Measurements from ENCODE around the gene CARM1. TPM values are rescaled to one million over a fixed set of nuclear protein-coding genes. Genes with fewer than 3 reads are reported as not detected.

CARM1 gene
- total RNA-seq, 4 donors from 2014 or later = 17.0 to 37.1 (median 18.8) TPM

DNA sequence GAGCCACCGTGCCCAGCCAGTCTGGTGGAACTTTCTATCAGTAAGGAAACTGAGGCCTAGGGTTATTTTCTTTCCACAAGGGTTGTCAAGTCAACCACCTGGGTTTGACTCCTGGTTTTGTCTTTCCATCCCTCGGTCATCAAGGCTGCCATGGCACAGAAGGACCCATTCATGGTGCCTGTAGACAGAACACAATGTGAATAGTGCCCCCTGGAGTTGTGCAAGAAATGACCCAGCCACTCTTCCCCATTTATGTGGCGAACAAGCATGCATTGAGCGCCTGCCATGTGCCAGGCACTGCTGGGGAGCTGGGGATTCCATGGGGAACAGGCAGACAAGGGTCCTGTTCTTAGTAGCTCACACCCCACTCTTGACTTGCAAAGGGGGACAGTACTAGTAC is 93.5 kb downstream of the CARM1 start:
- no peak for ATAC-seq
- Histone ChIP-seq H3K4me1 (peaks cover 0 to 39% (median 10%) of the 10 kb centered on the region in 3 donors), H3K27ac (no peak overlapping the region), H3K36me3 (no peaks in the 10 kb centered on the region), H3K4me3 (no peak overlapping the region), H3K9me3 (no peaks in the 10 kb centered on the region), H3K27me3 (no peaks in the 10 kb centered on the region)
- WGBS, 2 donors (ENCODE audit: low coverage in 1 of 2) = 100% methylated on average over 1 of the region's 4 CpGs; no CpG with 5 or more reads in 1 of the 2 donors
- no peak for TF ChIP-seq POLR2A (IDR thresholded peaks at IDR 0.05)
- no peak for TF ChIP-seq POLR2AphosphoS5 (IDR thresholded peaks at IDR 0.05)
- TF ChIP-seq, protein P1, sequence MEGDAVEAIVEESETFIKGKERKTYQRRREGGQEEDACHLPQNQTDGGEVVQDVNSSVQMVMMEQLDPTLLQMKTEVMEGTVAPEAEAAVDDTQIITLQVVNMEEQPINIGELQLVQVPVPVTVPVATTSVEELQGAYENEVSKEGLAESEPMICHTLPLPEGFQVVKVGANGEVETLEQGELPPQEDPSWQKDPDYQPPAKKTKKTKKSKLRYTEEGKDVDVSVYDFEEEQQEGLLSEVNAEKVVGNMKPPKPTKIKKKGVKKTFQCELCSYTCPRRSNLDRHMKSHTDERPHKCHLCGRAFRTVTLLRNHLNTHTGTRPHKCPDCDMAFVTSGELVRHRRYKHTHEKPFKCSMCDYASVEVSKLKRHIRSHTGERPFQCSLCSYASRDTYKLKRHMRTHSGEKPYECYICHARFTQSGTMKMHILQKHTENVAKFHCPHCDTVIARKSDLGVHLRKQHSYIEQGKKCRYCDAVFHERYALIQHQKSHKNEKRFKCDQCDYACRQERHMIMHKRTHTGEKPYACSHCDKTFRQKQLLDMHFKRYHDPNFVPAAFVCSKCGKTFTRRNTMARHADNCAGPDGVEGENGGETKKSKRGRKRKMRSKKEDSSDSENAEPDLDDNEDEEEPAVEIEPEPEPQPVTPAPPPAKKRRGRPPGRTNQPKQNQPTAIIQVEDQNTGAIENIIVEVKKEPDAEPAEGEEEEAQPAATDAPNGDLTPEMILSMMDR (IDR thresholded peaks at IDR 0.05) = no peak
- no peak for TF ChIP-seq EP300 (IDR thresholded peaks at IDR 0.05)

DNA sequence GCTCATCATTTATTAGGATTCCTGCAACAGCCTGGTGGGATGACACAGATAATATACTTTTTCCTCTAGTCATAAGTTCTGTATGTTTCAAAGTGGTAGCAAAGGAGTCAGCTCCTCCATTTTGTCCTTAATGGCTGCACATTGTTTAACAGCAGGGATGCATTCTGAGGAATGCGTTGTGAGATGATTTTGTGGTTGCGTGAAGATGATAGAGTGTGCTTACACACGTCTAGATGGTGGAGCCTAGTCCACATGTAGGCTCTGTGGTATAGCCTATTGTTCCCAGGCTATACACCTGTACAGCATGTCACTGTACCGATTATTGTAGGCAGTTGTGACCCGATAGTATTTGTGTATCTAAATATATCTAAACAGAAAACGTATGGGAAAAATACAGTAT is 94.0 kb downstream of the CARM1 start:
- WGBS, 2 donors (ENCODE audit: low coverage in 1 of 2) = 77 to 83% methylated on average over 5 to 6 of the region's 6 CpGs
- H3K27ac ChIP-seq = no peak overlapping the region
- TF ChIP-seq POLR2A (IDR thresholded peaks at IDR 0.05) = no peak
- no peak for TF ChIP-seq POLR2AphosphoS5 (IDR thresholded peaks at IDR 0.05)
- TF ChIP-seq EP300 (IDR thresholded peaks at IDR 0.05) = no peak
- TF ChIP-seq, protein P1 (IDR thresholded peaks at IDR 0.05) = no peak
- H3K4me1 ChIP-seq = peaks cover 0 to 37% (median 8%) of the 10 kb centered on the region in 3 donors
- no peaks in the 10 kb centered on the region for H3K27me3 ChIP-seq
- H3K36me3 ChIP-seq = no peaks in the 10 kb centered on the region
- ATAC-seq = no peak
- H3K9me3 ChIP-seq = no peaks in the 10 kb centered on the region
- H3K4me3 ChIP-seq = no peak overlapping the region

DNA sequence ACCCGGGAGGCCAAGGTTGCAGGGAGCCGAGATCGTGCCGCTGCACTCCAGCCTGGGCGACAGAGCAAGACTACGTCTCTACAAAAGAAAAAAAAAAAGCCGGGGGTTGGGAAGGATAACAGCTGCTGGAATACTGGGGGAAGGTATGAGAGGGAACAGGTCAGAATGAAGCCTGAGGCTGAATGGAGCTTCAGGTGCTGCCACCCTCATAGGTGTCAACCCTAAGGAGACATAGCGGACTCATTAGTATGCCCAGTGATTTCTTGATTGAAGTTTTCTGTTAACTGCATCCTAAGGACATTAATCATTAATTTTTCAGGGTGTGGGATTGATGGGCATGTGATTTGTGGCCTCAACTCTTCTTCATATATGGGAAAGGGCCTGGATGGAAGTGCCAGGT is 95.5 kb downstream of the CARM1 start:
- no peak for ATAC-seq
- Histone ChIP-seq H3K36me3 (no peaks in the 10 kb centered on the region), H3K4me1 (peaks cover 0 to 33% (median 8%) of the 10 kb centered on the region in 3 donors), H3K9me3 (no peaks in the 10 kb centered on the region), H3K27ac (no peak overlapping the region), H3K27me3 (no peaks in the 10 kb centered on the region), H3K4me3 (no peak overlapping the region)
- TF ChIP-seq EP300 (IDR thresholded peaks at IDR 0.05) = no peak
- TF ChIP-seq, protein P1 (IDR thresholded peaks at IDR 0.05) = no peak
- no peak for TF ChIP-seq POLR2A (IDR thresholded peaks at IDR 0.05)
- no peak for TF ChIP-seq POLR2AphosphoS5 (IDR thresholded peaks at IDR 0.05)
- 72 to 83% methylated on average over 6 to 8 of the region's 8 CpGs for WGBS, 2 donors (ENCODE audit: low coverage in 1 of 2)

DNA sequence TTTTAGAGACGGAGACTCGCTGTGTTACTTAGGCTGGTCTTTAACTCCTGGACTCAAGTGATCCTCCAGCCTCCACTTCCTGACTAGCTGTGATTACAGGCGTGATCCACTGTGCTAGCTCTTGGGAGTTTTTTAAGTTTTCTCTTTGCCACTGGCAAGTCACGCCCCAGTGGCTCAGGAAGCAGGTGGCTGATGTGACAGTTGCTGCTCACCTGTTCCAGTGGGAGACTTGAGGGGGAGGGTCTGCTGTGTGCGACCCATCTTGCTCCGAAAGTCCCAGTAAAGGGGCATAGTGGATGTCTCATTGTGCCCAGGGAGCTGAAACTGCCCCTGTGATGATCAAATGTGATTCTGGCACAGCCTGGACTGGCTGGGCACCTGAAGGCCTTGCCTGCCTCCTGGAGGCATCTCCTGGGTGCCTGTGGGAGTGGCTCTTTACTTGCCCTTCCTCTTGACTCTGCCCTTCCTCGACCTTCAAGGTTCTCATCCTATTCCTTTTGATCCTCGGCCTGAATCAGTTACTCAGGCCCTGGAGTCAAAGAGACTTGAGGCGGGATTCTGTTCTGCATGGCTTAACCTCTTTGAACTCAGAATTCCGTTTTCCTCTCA is 97.3 kb downstream of the CARM1 start:
- ATAC-seq = no peak
- no peak overlapping the region for H3K27ac ChIP-seq

More for the DNA sequence above, 97.3 kb downstream of the CARM1 start:
- Histone ChIP-seq H3K36me3 (no peaks in the 10 kb centered on the region), H3K4me1 (peaks cover 0 to 15% (median 0%) of the 10 kb centered on the region in 3 donors), H3K9me3 (no peaks in the 10 kb centered on the region), H3K4me3 (no peak overlapping the region), H3K27me3 (no peaks in the 10 kb centered on the region)
- WGBS, 2 donors (ENCODE audit: low coverage in 1 of 2) = 57 to 58% methylated on average over 2 to 6 of the region's 10 CpGs
- TF ChIP-seq POLR2A (IDR thresholded peaks at IDR 0.05) (no peak), EP300 (IDR thresholded peaks at IDR 0.05) (no peak), POLR2AphosphoS5 (IDR thresholded peaks at IDR 0.05) (no peak)
- TF ChIP-seq, protein P1 (IDR thresholded peaks at IDR 0.05) = no peak

Data from gastroesophageal sphincter (tissue), 4 donors.